GM21576 (cell line): Measurements from ENCODE around the gene CADPS.

Source experiments
- ATAC-seq: cut with Tn5 transposase; IDR thresholded peaks from one replicate; pipeline ENCODE4 v1.9.1; 2021; ENCODE audit warnings: mild to moderate bottlenecking, moderate library complexity; ENCODE audit not compliant: unreplicated experiment

Gene CADPS

GRCh38 chr3:62529230-62529629, 346.0 kb downstream of the CADPS start:
- ATAC-seq = no peak

DNA sequence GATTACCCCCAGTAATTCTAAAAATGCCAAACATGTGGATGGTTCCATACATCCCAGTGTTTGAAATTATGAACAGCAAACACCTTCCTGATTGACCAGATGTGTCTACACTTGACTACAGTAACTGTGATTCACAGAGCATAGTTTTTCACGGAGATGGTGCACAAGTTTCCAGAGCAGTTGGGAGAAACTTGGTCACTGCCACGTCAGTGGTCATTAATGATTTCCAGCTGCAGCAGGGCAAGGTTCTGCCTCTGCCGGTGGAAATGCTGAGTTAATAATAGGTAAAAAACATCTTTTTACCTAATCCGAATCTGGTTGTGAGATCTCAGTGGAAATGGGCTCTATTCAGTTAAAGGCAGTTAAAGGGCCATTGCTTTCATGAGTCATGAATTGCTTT, 347.7 kb downstream of the CADPS start:
- ATAC-seq = no peak

- no peak for ATAC-seq
These were observed 349.9 kb downstream of the CADPS start for GRCh38 chr3:62525281-62525680.

DNA sequence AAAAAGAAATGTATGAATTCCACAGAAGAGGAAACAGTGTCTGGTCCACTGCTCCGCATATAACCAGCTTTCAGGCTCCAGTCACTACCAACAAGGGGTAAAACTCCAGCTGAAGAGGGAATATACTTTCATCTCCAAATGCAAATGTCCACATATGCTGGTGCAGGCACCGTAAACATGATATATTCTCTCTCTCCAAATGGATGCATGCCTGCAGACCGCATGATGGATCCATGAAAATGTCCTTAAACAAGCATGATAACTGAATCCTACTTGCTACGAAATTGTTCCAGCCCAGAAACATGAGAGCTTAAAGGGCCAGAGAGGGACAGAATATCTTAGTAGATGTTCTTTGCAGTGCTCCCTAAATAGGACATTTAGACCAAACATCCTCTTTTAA, 351.5 kb downstream of the CADPS start:
- ATAC-seq = no peak

GRCh38 chr3:62521464-62522105, 353.6 kb downstream of the CADPS start:
- ATAC-seq = no peak

DNA sequence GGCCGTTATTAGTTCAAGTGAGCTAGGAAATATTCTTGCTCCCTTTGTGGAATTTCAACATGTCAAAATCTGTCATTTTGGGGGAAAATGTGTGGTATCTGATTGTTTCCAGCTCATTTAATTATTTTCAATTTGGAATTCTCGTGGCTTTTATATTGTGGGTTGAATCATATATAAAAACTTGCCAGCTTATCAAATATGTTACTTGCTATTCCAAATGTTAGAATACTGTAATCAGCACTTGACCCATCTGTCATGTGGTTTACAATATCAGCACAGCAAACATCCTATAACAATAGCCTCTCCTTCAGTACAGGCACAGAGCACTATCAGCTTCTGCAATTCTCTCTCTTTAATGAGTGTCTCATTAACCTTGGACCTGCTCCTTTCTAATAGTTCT, 371.7 kb downstream of the CADPS start:
- no peak for ATAC-seq

GRCh38 chr3:62502315-62503300, 372.6 kb downstream of the CADPS start:
- no peak for ATAC-seq

- ATAC-seq = no peak
These were observed 373.9 kb downstream of the CADPS start for GRCh38 chr3:62501289-62501668.

DNA sequence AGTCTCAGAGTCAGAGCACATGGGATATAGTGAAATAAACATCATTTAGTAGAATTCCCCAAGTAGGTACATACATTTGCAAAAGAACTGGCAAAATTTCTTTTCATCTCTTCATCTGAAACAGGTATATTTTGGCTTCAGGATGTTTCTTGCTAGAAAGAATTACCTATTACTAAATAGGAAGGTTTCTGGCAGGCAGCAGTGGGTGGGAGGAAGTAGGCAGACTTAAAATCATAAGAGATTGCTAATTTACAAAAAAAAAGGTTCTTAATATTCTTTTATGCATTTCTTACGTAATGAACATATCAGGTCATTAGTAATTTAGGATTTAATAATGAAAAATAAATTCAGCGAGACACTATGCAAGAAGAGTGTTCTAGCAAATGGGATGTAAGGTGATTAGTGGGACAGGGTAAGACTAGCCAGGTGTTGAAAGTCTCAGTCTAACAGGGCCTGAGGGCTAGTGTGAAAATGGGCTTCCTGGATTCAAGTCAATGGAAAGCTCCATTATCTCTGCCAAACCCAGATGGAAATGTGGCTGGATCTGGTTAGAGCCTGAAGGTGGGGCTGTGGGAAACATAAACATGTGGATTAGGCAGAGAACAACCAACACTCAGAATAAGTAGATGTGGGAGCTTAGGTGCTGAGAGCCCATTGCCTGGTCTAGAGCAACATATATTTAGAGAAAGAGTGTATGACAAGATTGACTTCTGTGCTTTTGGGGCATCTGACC, 374.5 kb downstream of the CADPS start:
- no peak for ATAC-seq

- ATAC-seq = no peak
These were observed 378.1 kb downstream of the CADPS start for GRCh38 chr3:62497156-62497555.

GRCh38 chr3:62496503-62496902, 378.7 kb downstream of the CADPS start:
- ATAC-seq = no peak

GRCh38 chr3:62493109-62493801, 382.0 kb downstream of the CADPS start:
- ATAC-seq = no peak

DNA sequence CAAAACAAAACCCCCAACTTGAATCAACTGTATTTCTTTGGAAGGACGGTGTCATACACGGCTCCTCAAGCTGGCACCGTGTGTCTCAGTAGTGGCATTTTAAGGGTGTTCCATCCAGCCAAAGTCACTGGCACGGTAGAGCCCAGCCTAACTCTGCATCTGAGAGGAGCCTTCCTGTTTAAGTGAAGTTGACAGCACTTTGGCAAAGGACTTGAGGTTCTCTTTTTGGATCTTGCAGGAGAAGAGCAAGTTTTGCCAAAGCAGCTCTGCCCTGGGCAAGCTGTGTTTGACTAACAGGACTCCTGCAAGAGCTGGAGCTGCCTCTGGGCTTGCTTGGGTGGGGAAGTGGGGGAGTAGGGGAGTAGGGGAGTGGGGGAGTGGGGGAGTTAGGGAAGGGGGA, 392.3 kb downstream of the CADPS start:
- no peak for ATAC-seq

DNA sequence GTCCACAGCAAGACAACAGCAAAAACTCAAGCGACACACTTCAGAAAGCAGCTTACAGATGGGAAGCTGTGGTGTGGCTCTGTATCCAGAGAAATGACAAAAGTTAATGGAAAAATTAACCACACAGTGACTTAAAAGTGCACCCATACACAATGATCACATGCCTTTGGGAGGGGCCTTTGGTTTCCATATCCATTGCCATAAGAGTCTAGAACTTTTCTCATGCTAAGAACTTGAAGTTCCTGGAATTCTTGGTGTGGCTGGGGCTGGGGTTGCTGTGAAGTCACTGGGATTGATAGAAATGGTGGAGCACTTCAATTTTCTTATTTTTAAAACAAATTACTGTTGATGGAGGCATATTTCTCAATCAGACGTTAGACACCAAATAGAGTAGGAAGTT, 393.3 kb downstream of the CADPS start:
- no peak for ATAC-seq

DNA sequence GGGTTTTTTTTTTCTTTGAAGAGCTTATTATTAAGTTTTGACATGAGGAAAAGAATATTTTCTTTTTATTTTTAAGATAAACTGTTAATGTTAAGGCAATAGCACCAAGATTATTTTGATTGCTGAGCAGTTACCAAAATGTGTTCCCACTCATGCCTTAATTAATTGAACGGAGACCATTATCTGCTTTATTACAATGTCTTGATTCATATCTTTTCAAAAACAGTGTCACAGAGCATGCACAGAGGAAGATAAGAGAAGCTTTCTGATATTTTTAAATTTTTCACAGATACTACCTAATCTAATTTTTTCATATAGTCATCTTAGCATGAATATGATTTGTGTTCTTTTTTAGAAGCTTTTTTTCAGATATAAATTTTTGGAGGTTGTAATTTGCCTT, 395.2 kb downstream of the CADPS start:
- no peak for ATAC-seq

- ATAC-seq = no peak
These were observed 395.9 kb downstream of the CADPS start for GRCh38 chr3:62479326-62479725.

- ATAC-seq = no peak
These were observed 399.9 kb downstream of the CADPS start for GRCh38 chr3:62475306-62475705.

DNA sequence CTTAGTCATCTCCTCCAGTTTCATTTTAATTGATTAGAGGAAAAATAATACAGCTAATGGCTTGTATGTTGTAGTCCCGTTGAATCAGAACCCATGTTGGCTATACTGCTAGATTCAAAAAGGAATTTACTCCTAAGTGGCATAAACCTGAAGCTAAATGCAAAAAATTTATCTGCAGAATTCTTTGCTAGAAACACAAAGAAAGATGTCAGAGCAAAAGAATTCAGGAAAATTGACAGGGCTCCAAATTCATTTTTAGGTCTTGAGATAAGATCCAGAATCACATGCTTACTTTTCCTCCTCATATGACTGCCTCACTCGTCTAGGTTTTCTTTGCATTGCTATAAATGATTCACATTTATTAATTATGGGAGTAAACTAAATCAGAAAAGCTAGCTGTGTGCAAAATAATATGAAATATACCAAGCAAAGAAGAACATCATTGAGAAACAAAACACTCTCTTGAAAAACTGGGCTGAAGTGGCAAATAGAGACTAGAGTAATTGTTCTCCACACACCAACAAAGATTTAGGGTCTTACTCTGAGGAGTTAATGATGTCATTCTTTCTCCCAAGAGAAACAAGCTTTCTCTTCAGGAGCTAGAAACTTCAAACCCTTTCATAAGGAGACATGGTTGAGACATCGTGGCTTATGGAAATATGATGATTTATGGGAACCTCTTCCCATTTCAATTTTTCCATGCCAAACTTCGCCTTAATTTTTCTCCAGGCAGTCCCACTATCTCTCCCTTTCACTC, 407.1 kb downstream of the CADPS start:
- no peak for ATAC-seq

GRCh38 chr3:62462788-62463187, 412.4 kb downstream of the CADPS start:
- no peak for ATAC-seq

DNA sequence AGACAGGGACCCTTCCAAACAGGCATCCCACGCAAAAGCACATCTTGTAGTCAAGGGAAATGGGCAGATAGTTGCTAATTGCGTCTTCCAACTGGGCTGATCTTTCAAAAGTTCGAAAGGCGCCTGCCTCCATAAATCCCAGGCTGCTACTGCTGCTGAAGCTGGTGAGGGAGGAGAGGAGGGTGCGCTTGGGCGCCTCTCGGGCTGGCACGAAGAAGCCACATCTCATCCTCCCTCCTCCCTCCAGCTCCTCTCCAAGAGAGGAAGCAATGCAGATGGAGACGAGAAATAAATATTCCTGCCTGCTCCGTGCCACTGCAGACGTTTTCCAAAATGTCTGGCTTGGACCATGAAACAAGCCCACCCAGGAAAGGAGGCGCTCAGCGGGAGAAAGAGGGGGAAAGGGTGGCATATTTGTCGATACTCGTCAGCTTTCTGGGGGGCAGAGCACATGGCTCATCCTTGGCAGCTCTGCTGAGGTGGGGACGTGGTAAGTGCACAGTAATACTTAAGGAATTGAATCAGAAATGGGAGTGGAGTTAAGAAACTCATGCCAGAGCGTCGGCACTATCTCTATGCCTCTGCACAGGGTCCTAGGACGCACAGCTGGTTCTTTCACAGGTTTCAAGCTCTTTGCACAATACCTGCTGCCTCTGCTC, 413.0 kb downstream of the CADPS start:
- no peak for ATAC-seq
